Spinal cord (tissue), 10 donors: Measurements from ENCODE around the gene YARS2. TPM values are rescaled to one million over a fixed set of nuclear protein-coding genes. Genes with fewer than 3 reads are reported as not detected.

Experiments
- DNase-seq, 6 donors: peaks; one replicate each; pipeline versions ENCODE4 v3.0.0 to v3.0.0-alpha.2; 2013 to 2015; ENCODE audit warnings: low spot score in 6 of 6, low read depth in 4 of 6
- H3K27ac ChIP-seq: one replicate; pipeline ENCODE4 v1.5.1; 2013; ENCODE audit warnings: low read depth, low read length, control low read depth
- H3K27me3 ChIP-seq: one replicate; pipeline ENCODE4 v1.6.1; 2013; ENCODE audit warnings: low read length; ENCODE audit not compliant: control insufficient read depth, insufficient read depth
- H3K36me3 ChIP-seq: one replicate; pipeline ENCODE4 v1.6.1; 2013; ENCODE audit warnings: low read length; ENCODE audit not compliant: control insufficient read depth, insufficient read depth
- H3K4me1 ChIP-seq: one replicate; pipeline ENCODE4 v1.6.1; 2013; ENCODE audit warnings: low read length; ENCODE audit not compliant: control insufficient read depth, insufficient read depth
- H3K4me3 ChIP-seq: one replicate; pipeline ENCODE4 v1.5.1; 2013; ENCODE audit warnings: low read depth, low read length, control low read depth
- H3K9me3 ChIP-seq: one replicate; pipeline ENCODE4 v1.6.1; 2013; ENCODE audit warnings: low read length; ENCODE audit not compliant: control insufficient read depth, insufficient read depth
- WGBS: methylation state at CpG from one replicate; pipeline ENCODE4 v1.1.5; 2013; ENCODE audit warnings: missing lambda C conversion rate; ENCODE audit not compliant: insufficient coverage; 5-methylcytosine and 5-hydroxymethylcytosine counted together
- polyA plus RNA-seq, 2 donors: library from polyadenylated mRNA; unstranded; fragments of 120-200 nt; gene quantifications; one replicate each; pipeline ENCODE4 v1.2.1, GENCODE V29; 2013; ENCODE audit not compliant: insufficient read length in 2 of 2
- total RNA-seq, 2 donors: library from RNA; depleted of rRNA in 1 of 2; stranded (reverse); fragments of 120-200 nt in 1 of 2; fragments of >200 nt in 1 of 2; gene quantifications; one replicate each; pipeline versions ENCODE4 v1.2.3 to v1.2.4, GENCODE V29; 2013 to 2014
- donor health status: healthy.

Gene YARS2
- total and polyA plus RNA-seq, 4 donors, result 20.4 to 28.0 (median 23.2) TPM

DNA sequence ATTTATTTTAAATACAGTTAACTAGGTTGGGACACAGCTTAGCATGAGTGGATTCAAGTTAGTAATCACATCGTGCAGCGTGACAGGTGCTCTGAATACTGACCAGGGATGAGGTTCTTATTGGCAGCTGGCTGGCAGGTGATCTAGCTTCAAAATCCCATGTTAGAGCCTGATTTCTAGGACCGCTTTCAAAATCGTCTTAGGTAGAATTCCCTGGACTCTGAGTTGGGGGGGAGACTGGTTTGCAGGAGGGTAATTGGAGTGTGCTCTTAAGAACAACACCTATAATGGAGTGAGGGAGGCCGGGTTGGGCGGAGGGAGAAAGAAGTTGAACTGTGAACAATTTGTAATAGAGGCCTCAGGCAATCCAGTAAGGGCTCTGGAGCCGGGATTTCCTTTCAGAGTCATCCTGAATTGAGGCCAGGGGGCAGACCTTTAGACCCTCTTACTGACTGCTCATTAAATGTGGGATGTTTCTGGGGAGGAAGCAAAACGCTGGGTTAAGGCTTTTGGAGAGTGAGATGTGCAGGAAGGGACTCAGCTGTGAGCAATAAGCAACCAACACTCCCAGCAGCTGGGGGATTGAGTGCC is 874 bp upstream of the YARS2 start:
- Histone ChIP-seq H3K27me3 (peaks cover 2% of the 10 kb centered on the region), H3K9me3 (no peaks in the 10 kb centered on the region), H3K27ac (no peak overlapping the region), H3K4me3 (peak overlapping the region; percentile 65), H3K4me1 (peaks cover 11% of the 10 kb centered on the region), H3K36me3 (peaks cover 12% of the 10 kb centered on the region)
- 17% methylated on average over 5 of the region's 8 CpGs for WGBS
- peak in 1 of 6 donors; percentile 11 for DNase-seq

DNA sequence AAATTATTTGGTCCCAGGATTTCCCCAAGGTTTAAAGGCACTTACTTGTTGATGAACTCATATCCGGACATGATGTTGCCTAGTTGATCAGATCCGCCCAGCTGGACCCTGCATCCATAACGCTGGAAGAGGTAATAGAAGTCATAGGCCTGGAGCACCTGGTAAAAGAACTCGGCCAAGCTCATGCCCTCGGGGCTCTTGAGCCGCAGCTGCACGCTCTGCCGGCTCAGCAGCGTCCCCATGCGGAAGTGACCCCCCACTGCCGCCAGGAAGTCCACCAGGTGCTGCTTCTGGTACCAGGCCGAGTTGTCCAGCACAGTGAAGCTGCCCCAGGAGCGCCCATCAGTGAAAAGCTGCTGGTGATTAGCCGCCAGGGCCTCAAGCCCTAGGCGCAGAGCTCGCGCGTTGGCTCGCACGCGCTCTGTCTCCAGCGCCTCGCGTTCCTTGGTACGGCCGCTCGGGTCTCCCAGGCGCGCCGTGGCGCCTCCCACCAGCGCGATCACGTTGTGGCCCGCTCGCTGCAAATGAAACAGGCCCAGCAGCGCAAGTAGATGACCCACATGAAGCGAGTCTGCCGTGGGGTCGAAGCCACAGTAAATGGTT is 545 bp downstream of the YARS2 start:
- H3K4me1 ChIP-seq, result peaks cover 11% of the 10 kb centered on the region
- H3K36me3 ChIP-seq, result peaks cover 25% of the 10 kb centered on the region
- H3K9me3 ChIP-seq, result no peaks in the 10 kb centered on the region
- peak overlapping the region; percentile 65 for H3K4me3 ChIP-seq
- H3K27ac ChIP-seq, result peak overlapping the region; percentile 97
- under 1% methylated on average over 40 of the region's 40 CpGs for WGBS
- peak in 5 of 6 donors; percentile 13 to 68 (median 33) for DNase-seq
- H3K27me3 ChIP-seq, result no peaks in the 10 kb centered on the region

GRCh38 chr12:32754111-32754510 is 1.6 kb downstream of the YARS2 start:
- no CpG with 5 or more reads among the region's 2 CpGs for WGBS
- H3K9me3 ChIP-seq, result no peaks in the 10 kb centered on the region
- H3K4me3 ChIP-seq, result no peak overlapping the region
- peaks cover 11% of the 10 kb centered on the region for H3K4me1 ChIP-seq
- H3K27ac ChIP-seq, result no peak overlapping the region
- DNase-seq, result no peak
- H3K36me3 ChIP-seq, result peaks cover 30% of the 10 kb centered on the region
- no peaks in the 10 kb centered on the region for H3K27me3 ChIP-seq

GRCh38 chr12:32753605-32754004 is 2.1 kb downstream of the YARS2 start:
- peaks cover 30% of the 10 kb centered on the region for H3K36me3 ChIP-seq
- DNase-seq, result no peak
- H3K9me3 ChIP-seq, result no peaks in the 10 kb centered on the region
- no peak overlapping the region for H3K4me3 ChIP-seq
- no CpG with 5 or more reads among the region's 4 CpGs for WGBS
- H3K4me1 ChIP-seq, result peaks cover 11% of the 10 kb centered on the region
- no peak overlapping the region for H3K27ac ChIP-seq
- no peaks in the 10 kb centered on the region for H3K27me3 ChIP-seq

DNA sequence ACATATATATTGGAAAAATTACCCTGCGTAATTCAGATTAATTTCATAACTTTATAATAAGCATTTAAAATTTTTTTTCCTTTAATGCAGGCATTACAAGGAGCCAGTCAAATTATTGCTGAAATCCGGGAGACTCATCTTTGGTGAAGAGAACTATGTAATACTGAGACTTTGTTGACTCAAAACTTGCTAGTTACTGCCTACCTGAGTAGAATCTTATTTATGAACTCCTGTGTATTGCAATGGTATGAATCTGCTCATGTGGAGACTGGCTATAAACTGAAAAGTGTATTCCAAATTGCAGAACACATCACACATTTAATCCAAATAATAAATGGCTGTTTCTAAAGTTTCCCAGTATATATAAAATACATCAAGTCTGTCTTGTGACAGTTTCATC is 12.4 kb downstream of the YARS2 start:
- Histone ChIP-seq H3K4me3 (no peak overlapping the region), H3K9me3 (no peaks in the 10 kb centered on the region), H3K27ac (no peak overlapping the region), H3K27me3 (no peaks in the 10 kb centered on the region), H3K36me3 (peaks cover 33% of the 10 kb centered on the region), H3K4me1 (no peaks in the 10 kb centered on the region)
- DNase-seq, result no peak
- WGBS, result no CpG with 5 or more reads among the region's 2 CpGs

DNA sequence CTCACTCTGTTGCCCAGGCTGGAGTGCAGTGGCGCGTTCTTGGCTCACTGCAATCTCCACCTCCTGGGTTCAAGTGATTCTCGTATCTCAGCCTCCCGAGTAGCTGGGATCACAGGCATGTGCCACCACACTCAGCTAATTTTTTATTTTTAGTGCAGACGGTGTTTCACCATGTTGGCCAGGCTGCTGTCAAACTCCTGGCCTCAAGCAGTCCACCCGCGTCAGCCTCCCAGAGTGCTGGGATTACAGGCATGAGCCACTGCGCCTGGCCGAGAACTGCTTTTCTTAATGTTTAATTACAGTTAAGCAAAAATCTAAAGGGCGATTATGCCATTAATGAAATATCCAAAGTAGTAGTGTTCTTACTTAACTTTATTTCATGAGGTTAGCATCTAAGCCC is 13.6 kb downstream of the YARS2 start:
- H3K36me3 ChIP-seq, result peaks cover 25% of the 10 kb centered on the region

GRCh38 chr12:32739279-32739678 is 16.4 kb downstream of the YARS2 start:
- H3K36me3 ChIP-seq, result peaks cover 30% of the 10 kb centered on the region
- H3K27ac ChIP-seq, result no peak overlapping the region
- no peak for DNase-seq
- H3K4me3 ChIP-seq, result no peak overlapping the region
- WGBS, result no CpG with 5 or more reads among the region's 2 CpGs
- no peaks in the 10 kb centered on the region for H3K27me3 ChIP-seq
- no peaks in the 10 kb centered on the region for H3K4me1 ChIP-seq
- H3K9me3 ChIP-seq, result no peaks in the 10 kb centered on the region

More for the DNA sequence above, 13.6 kb downstream of the YARS2 start:
- no peak overlapping the region for H3K4me3 ChIP-seq
- no peak for DNase-seq
- WGBS, result 100% methylated on average over 5 of the region's 10 CpGs
- no peaks in the 10 kb centered on the region for H3K27me3 ChIP-seq
- no peak overlapping the region for H3K27ac ChIP-seq
- no peaks in the 10 kb centered on the region for H3K9me3 ChIP-seq
- H3K4me1 ChIP-seq, result no peaks in the 10 kb centered on the region

GRCh38 chr12:32737715-32738114 is 18.0 kb downstream of the YARS2 start:
- H3K27me3 ChIP-seq, result no peaks in the 10 kb centered on the region
- WGBS, result 100% methylated on average over 1 of the region's 2 CpGs
- no peak for DNase-seq
- peaks cover 31% of the 10 kb centered on the region for H3K36me3 ChIP-seq
- H3K9me3 ChIP-seq, result no peaks in the 10 kb centered on the region
- no peaks in the 10 kb centered on the region for H3K4me1 ChIP-seq
- H3K4me3 ChIP-seq, result no peak overlapping the region
- no peak overlapping the region for H3K27ac ChIP-seq

DNA sequence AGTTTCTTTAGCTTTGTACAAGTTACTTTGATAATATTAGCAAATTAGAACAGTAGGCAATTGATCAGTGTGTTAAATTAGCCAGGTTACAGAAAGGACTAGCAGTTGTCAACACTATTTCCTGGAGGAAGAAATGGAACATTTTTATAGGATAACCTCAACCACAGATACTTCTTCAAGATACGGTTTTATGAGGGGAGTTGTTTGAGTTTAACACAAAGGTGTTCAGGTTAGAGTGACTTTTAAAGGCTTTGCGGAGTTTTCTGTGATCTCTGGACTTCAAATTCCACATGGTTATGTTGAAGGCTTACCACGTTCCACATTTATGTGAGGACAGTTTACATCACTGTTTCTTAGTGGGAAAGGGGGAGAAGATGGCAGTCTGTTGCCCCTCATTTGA is 19.3 kb downstream of the YARS2 start:
- H3K4me3 ChIP-seq, result no peak overlapping the region
- no peaks in the 10 kb centered on the region for H3K4me1 ChIP-seq
- no peaks in the 10 kb centered on the region for H3K27me3 ChIP-seq
- H3K36me3 ChIP-seq, result peaks cover 24% of the 10 kb centered on the region
- WGBS, result no CpG with 5 or more reads among the region's 3 CpGs
- no peak overlapping the region for H3K27ac ChIP-seq
- H3K9me3 ChIP-seq, result no peaks in the 10 kb centered on the region
- DNase-seq, result no peak

DNA sequence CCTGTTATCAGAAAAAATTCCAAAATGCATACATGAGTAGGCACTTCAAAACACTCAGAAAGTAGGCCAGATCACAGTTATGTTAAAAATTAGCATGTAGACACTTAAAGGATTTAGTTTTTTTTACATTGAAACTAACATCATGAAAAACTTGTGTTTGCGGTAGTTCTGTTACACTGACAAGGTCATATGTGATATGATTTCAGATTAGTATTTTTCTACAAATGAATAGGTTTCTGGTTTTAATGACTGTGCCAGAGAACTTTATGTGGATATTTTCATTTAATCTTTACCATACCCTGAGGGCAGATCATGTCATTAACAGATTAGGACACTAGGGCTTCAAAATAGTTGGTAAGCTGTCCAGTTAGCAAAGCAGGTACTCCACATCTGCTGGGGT is 20.7 kb downstream of the YARS2 start:
- H3K36me3 ChIP-seq, result peaks cover 22% of the 10 kb centered on the region
- no peak for DNase-seq
- H3K9me3 ChIP-seq, result no peaks in the 10 kb centered on the region
- no peaks in the 10 kb centered on the region for H3K4me1 ChIP-seq
- no peak overlapping the region for H3K4me3 ChIP-seq
- no CpG with 5 or more reads among the region's 1 CpG for WGBS
- no peak overlapping the region for H3K27ac ChIP-seq
- H3K27me3 ChIP-seq, result no peaks in the 10 kb centered on the region
